ENCODE data around the gene RXRB.

DNA sequence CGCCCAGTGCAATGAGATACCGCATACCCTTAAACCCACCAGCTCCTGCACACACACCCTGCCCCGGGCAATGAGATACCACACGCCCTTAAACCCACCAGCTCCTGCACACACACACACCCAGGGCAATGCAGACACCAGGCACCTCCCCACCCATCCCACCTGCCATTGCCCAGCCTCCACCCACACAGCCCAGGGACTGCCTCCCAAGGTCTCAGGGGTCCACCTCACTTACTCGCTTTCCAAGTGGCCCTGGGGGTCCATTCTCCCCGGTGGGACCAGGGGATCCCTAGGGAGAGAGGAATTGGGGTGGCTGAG, 32.2 kb downstream of the RXRB start:
- TF ChIP-seq POLR2AphosphoS5 (IDR thresholded peaks at IDR 0.05; ENCODE audit: low read depth, low read length): no peak
- no peak for TF ChIP-seq POLR2A (IDR thresholded peaks at IDR 0.05; ENCODE audit: low read depth, low read length)
- no peak for TF ChIP-seq TAF1 (IDR thresholded peaks at IDR 0.05; ENCODE audit: low read depth, low read length)
- TF ChIP-seq SPI1 (IDR thresholded peaks at IDR 0.05; ENCODE audit: low read depth, low read length): no peak
- no peak for TF ChIP-seq PAX5 (IDR thresholded peaks at IDR 0.05; ENCODE audit: insufficient read depth, low read length, severe bottlenecking)
- TF ChIP-seq POU2F2 (IDR thresholded peaks at IDR 0.05; ENCODE audit: low read depth, low read length): no peak
